ENCODE measurements around the gene EFTUD2. TPM values are rescaled to one million over a fixed set of nuclear protein-coding genes. Genes with fewer than 3 reads are reported as not detected.

Gene EFTUD2
- total and polyA plus RNA-seq, 2 of the 8 experiments (the other 6 are each of a cell fraction or from before 2014, with no cell fraction given): 118 to 195 TPM

- Histone ChIP-seq H3K79me2 (ENCODE audit: control insufficient read depth in 1 of 2, insufficient read depth in 2 of 2, low read length in 2 of 2) (no peaks in the 10 kb centered on the region), H3K27me3 (replicated peaks in 1 of 4; ENCODE audit: control insufficient read depth in 3 of 4, extremely low read depth in 1 of 4, insufficient read depth in 3 of 4, low read length in 3 of 4) (no peaks in the 10 kb centered on the region), H2BK5ac (ENCODE audit: low read depth, low read length) (no peak overlapping the region), H3K14ac (ENCODE audit: insufficient read length) (no peak overlapping the region), H4K20me1 (replicated peaks in 1 of 2; ENCODE audit: control insufficient read depth in 1 of 2, insufficient read depth in 2 of 2, low read length in 2 of 2) (no peaks in the 10 kb centered on the region), H2AK5ac (ENCODE audit: low read depth, low read length) (no peak overlapping the region), H3K4ac (replicated peaks; ENCODE audit: insufficient read length, low read depth, low read length) (no peak overlapping the region), H2AFZ (ENCODE audit: low read length) (no peak overlapping the region), H2BK20ac (ENCODE audit: low read length) (no peak overlapping the region), H4K5ac (ENCODE audit: insufficient read length, low read depth, low read length) (no peak overlapping the region), H3K18ac (ENCODE audit: extremely low read depth, low read length) (no peak overlapping the region), H3K36me3 (ENCODE audit: control insufficient read depth in 2 of 4, insufficient read depth in 4 of 4, low read length in 3 of 4) (peaks cover 34 to 77% (median 58%) of the 10 kb centered on the region in 4 experiments), H3K27ac (ENCODE audit: low read depth, low read length) (no peak overlapping the region), H2BK12ac (ENCODE audit: low read depth, low read length) (no peak overlapping the region), H3K79me1 (ENCODE audit: low read depth, low read length) (no peaks in the 10 kb centered on the region), H3K9me3 (ENCODE audit: insufficient read depth in 2 of 2, low read depth in 1 of 2, low read length in 1 of 2) (no peaks in the 10 kb centered on the region), H3K56ac (replicated peaks; ENCODE audit: insufficient read length, low read depth, low read length) (no peak overlapping the region), H3K23me2 (ENCODE audit: low read depth, low read length) (no peaks in the 10 kb centered on the region), H2BK15ac (ENCODE audit: low read length) (no peak overlapping the region), H2BK120ac (replicated peaks; ENCODE audit: low read depth, low read length) (no peak overlapping the region), H4K91ac (replicated peaks; ENCODE audit: insufficient read length, low read length) (no peak overlapping the region), H3K4me2 (ENCODE audit: insufficient read depth in 1 of 2, low read depth in 2 of 2, low read length in 2 of 2) (no peak overlapping the region), H3K4me1 (replicated peaks in 1 of 4; ENCODE audit: control insufficient read depth in 3 of 4, insufficient read depth in 4 of 4, low read length in 3 of 4) (no peaks in the 10 kb centered on the region), H4K8ac (ENCODE audit: extremely low read depth, insufficient read depth, low read length) (no peak overlapping the region), H3K23ac (ENCODE audit: insufficient read length) (no peak overlapping the region), H3K9ac (replicated peaks in 1 of 4; ENCODE audit: extremely low read depth in 1 of 4, low read depth in 3 of 4, low read length in 3 of 4) (no peak overlapping the region), H3K4me3 (ENCODE audit: extremely low read depth in 1 of 4, insufficient read depth in 2 of 4, low read depth in 3 of 4, low read length in 4 of 4) (no peak overlapping the region)
- no peak for DNase-seq (ENCODE audit: low read depth in 1 of 2, low spot score in 2 of 2)
- ChIA-PET POLR2A (ENCODE audit: partially characterized antibody) (interaction anchor here (0.9 to 1.4 kb wide), 2 partner anchors 13 to 19 kb away, joined by 3 read pairs; partner anchors contain the start of gene EFTUD2), CTCF (ENCODE audit: partially characterized antibody) (interaction anchor here (1.2 to 11.2 kb wide), 7 partner anchors 16 to 104 kb away, joined by 3 to 154 read pairs (median 6); no protein-coding TSS in a partner anchor)
- WGBS, 2 experiments (ENCODE audit: extremely low coverage in 1 of 2, insufficient coverage in 1 of 2, insufficient read length in 1 of 2, insufficient replicate concordance in 2 of 2, low coverage in 1 of 2, low lambda C conversion rate in 2 of 2, missing lambda C conversion rate in 1 of 2): 88% methylated on average over 2 of the region's 2 CpGs; no CpG with 5 or more reads in 1 of the 2 experiments
- no peak for FAIRE-seq
- no peak for TF ChIP-seq CBX5 (IDR thresholded peaks at IDR 0.05; ENCODE audit: low read depth, low read length)
- TF ChIP-seq SIX5 (IDR thresholded peaks at IDR 0.05; ENCODE audit: low read depth, low read length): no peak
- no peak for TF ChIP-seq CHD1 (IDR thresholded peaks at IDR 0.05; ENCODE audit: low read depth, low read length)
- TF ChIP-seq NRF1 (IDR thresholded peaks at IDR 0.05; ENCODE audit: low read depth, low read length): no peak
- no peak for TF ChIP-seq SP2 (IDR thresholded peaks at IDR 0.05; ENCODE audit: low read length)
- no peak for TF ChIP-seq SP4 (IDR thresholded peaks at IDR 0.05; ENCODE audit: low read length)
- no peak for TF ChIP-seq MAX (IDR thresholded peaks at IDR 0.05)
- no peak for TF ChIP-seq ASH2L (IDR thresholded peaks at IDR 0.05; ENCODE audit: low read length)
- TF ChIP-seq RBBP5 (IDR thresholded peaks at IDR 0.05; ENCODE audit: borderline replicate concordance, low read depth, low read length): no peak
- no peak for TF ChIP-seq SIRT6 (IDR thresholded peaks at IDR 0.05; ENCODE audit: low read length)
- no peak for TF ChIP-seq RNF2 (IDR thresholded peaks at IDR 0.05; ENCODE audit: borderline replicate concordance, low read depth, low read length, missing control alignments, poor library complexity, severe bottlenecking)
- TF ChIP-seq KDM1A (IDR thresholded peaks at IDR 0.05; ENCODE audit: borderline replicate concordance, low read length): no peak
- TF ChIP-seq BCL11A (IDR thresholded peaks at IDR 0.05; ENCODE audit: low read depth in 2 of 2, low read length in 2 of 2): no peak
- no peak for TF ChIP-seq SRF (IDR thresholded peaks at IDR 0.05; ENCODE audit: low read depth, low read length)
- no peak for TF ChIP-seq NANOG (IDR thresholded peaks at IDR 0.05; ENCODE audit: insufficient read depth, low read depth, low read length, poor library complexity, severe bottlenecking)
These were observed 19.2 kb downstream of the EFTUD2 start for GRCh38 chr17:44880062-44880461.
